Measurements from ENCODE around the gene CUX1.

Gene CUX1

DNA sequence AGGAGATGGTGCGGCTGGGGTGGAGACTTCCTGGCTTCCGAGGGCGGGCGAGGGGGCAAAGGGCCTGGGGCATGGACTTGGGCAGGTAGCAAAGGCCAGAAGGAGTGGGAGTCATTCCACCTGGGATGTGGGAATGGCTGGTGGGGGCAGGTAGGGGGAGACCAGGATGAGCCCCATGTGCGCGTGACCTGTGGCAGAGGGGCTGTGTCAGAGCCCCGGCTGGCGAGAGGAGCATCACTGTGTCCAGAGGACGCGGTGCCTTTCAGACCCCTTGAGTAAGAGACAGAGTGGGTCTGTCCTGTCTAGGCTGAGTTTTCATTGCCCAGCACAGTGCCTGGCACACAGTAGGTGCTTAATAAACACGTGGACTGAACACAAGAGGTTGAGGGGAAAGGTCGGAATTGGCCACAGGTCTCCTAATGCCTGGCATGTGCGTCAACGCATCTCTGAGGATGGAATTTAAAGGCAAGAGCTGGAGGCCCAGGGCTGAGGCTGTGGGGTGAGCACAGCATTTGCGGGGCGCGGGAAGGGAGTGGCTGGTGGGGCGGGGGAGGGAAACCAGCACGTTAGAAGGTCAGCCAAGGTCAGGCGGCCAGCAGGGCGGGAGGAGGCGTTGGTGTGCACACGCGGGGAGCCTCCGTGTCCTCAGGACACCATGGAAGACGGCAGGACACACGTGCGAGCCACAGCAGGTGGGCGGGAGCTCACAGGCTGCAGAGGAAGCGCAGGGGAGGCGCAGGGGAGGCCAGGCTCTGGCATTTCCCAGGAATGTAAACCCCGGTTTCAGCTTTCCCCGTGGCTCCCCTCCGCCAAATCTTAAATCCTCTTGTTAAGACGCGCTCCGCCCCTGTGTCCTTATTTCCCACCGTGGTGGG, 51.8 kb downstream of the CUX1 start:
- Mint-ChIP-seq H3K4me3 (no peak overlapping the region), H3K27ac (no peak overlapping the region), H3K9me3 (no peaks in the 10 kb centered on the region), H3K36me3 (no peaks in the 10 kb centered on the region), H3K4me1 (no peaks in the 10 kb centered on the region), H3K27me3 (no peaks in the 10 kb centered on the region)
- DNase-seq = no peak
- CTCF ChIA-PET = interaction anchor here (1.0 kb wide), 1 partner anchor 12 kb away, joined by 3 read pairs; no protein-coding TSS in a partner anchor

DNA sequence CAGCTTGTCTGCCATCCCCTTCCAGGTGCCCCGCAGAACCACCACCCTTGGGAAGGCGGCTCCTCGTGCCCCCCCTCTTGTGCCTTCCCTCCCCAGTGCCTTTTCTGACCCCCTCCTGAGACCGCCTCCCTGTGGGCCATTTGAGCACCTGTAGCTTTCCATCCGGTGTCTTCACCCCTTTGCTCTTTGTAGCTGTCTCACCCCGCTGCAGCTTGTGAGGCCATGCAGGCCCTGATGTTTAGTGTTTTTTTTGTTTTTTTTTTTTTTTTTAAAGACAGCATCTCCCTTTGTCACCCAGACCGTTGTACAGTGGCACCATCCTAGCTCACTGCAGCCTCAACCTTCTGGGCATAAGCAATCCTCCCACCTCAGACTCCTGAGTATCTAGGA, 52.5 kb downstream of the CUX1 start:
- Mint-ChIP-seq H3K4me3 (no peak overlapping the region), H3K27me3 (no peaks in the 10 kb centered on the region), H3K27ac (no peak overlapping the region), H3K4me1 (no peaks in the 10 kb centered on the region), H3K36me3 (no peaks in the 10 kb centered on the region), H3K9me3 (no peaks in the 10 kb centered on the region)
- DNase-seq = no peak
- CTCF ChIA-PET = interaction anchor here (1.0 kb wide), 1 partner anchor 12 kb away, joined by 3 read pairs; no protein-coding TSS in a partner anchor

DNA sequence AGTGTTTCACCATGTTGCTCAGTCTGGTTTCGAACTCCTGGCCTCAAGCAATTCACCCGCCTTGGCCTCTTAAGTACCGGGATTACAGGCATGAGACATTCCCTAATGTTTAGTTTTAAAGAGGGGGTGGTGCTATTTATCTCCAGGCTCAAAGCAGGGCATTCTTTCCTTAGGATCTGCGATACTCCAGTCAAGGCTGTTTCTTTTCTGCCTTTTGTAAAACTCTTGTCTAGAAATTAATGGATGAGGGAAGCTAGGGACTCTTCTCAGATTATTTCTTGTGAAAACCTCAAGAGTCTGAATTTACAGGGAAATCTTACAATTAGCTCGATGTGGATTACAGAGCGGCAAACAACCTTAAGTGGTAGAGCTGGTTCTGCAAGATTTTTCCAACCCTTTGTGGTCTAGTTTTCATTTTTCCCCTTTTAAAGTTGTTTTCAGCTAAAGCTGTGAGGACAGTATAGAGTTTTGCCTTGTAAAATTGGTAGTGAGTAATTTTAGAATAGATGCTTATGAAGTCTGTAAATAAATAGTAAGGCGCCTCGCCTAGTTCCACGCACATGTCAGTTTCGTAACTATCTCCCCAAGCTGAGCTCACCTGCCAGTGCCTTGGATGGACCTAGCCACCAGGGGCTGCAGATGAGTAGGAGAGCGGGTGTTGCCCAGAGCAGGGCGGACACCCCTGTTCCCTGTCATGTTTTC, 53.1 kb downstream of the CUX1 start:
- H3K4me1 Mint-ChIP-seq = no peaks in the 10 kb centered on the region
- H3K9me3 Mint-ChIP-seq = no peaks in the 10 kb centered on the region
- H3K4me3 Mint-ChIP-seq = no peak overlapping the region
- no peaks in the 10 kb centered on the region for H3K36me3 Mint-ChIP-seq
- no peak for DNase-seq
- H3K27me3 Mint-ChIP-seq = no peaks in the 10 kb centered on the region
- CTCF ChIA-PET = no interaction called here
- no peak overlapping the region for H3K27ac Mint-ChIP-seq

GRCh38 chr7:101871351-101871750, 53.9 kb downstream of the CUX1 start:
- Mint-ChIP-seq H3K4me1 (no peaks in the 10 kb centered on the region), H3K27me3 (no peaks in the 10 kb centered on the region), H3K36me3 (no peaks in the 10 kb centered on the region), H3K9me3 (no peaks in the 10 kb centered on the region), H3K27ac (no peak overlapping the region), H3K4me3 (no peak overlapping the region)
- DNase-seq = no peak
- CTCF ChIA-PET = no interaction called here

GRCh38 chr7:101874028-101874427, 56.6 kb downstream of the CUX1 start:
- no peaks in the 10 kb centered on the region for H3K9me3 Mint-ChIP-seq

DNA sequence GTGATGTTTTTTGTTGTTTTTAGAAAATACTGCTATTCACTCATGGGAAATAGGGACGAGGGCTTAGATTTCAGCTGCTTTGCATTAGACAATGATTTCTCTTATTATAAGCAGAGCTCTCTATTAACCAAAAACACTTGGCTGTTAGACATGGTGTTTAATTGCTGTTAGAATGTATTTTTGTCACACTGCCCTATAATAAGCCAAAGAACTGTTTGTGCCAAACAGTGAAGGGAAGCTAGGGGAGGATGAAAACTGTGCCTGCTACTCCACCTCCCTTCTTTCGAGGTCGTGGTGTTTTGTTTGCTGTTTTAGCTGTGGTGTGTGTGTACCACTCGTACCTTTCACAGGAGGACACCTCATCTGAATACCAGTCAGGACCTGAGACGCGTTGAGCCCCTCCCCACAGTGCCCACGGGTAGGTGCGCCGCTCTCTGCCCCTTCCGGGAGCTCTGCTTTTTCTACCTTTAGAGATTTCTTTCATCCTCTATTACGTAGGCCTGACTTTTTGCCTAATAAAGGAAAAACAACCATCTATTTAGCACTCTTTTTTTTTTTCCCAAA, 57.9 kb downstream of the CUX1 start:
- H3K9me3 Mint-ChIP-seq = no peaks in the 10 kb centered on the region
- H3K4me1 Mint-ChIP-seq = peaks cover 4% of the 10 kb centered on the region
- H3K27ac Mint-ChIP-seq = no peak overlapping the region
- DNase-seq = no peak
- no peak overlapping the region for H3K4me3 Mint-ChIP-seq
- CTCF ChIA-PET = interaction anchor here (0.8 kb wide), 1 partner anchor 12 kb away, joined by 3 read pairs; no protein-coding TSS in a partner anchor
- H3K36me3 Mint-ChIP-seq = no peaks in the 10 kb centered on the region
- no peaks in the 10 kb centered on the region for H3K27me3 Mint-ChIP-seq

More at GRCh38 chr7:101874028-101874427, 56.6 kb downstream of the CUX1 start:
- H3K4me1 Mint-ChIP-seq = no peaks in the 10 kb centered on the region
- no peak overlapping the region for H3K27ac Mint-ChIP-seq
- no peaks in the 10 kb centered on the region for H3K36me3 Mint-ChIP-seq
- CTCF ChIA-PET = no interaction called here
- no peak for DNase-seq
- H3K4me3 Mint-ChIP-seq = no peak overlapping the region
- no peaks in the 10 kb centered on the region for H3K27me3 Mint-ChIP-seq

- no peak for DNase-seq
- CTCF ChIA-PET = no interaction called here
Measured at GRCh38 chr7:101877882-101878591, 60.6 kb downstream of the CUX1 start.

GRCh38 chr7:101878938-101879337, 61.5 kb downstream of the CUX1 start:
- Mint-ChIP-seq H3K9me3 (no peaks in the 10 kb centered on the region), H3K4me1 (peaks cover 17% of the 10 kb centered on the region), H3K27ac (no peak overlapping the region), H3K27me3 (no peaks in the 10 kb centered on the region), H3K36me3 (no peaks in the 10 kb centered on the region), H3K4me3 (no peak overlapping the region)
- DNase-seq = no peak
- CTCF ChIA-PET = no interaction called here

More at GRCh38 chr7:101877882-101878591, 60.6 kb downstream of the CUX1 start:
- Mint-ChIP-seq H3K36me3 (no peaks in the 10 kb centered on the region), H3K9me3 (no peaks in the 10 kb centered on the region), H3K27ac (no peak overlapping the region), H3K4me1 (peaks cover 16% of the 10 kb centered on the region), H3K27me3 (no peaks in the 10 kb centered on the region), H3K4me3 (no peak overlapping the region)

GRCh38 chr7:101879565-101879964, 62.1 kb downstream of the CUX1 start:
- Mint-ChIP-seq H3K9me3 (no peaks in the 10 kb centered on the region), H3K27ac (no peak overlapping the region), H3K36me3 (peaks cover 1% of the 10 kb centered on the region), H3K4me1 (peaks cover 23% of the 10 kb centered on the region), H3K4me3 (no peak overlapping the region), H3K27me3 (no peaks in the 10 kb centered on the region)
- no peak for DNase-seq
- CTCF ChIA-PET = no interaction called here

DNA sequence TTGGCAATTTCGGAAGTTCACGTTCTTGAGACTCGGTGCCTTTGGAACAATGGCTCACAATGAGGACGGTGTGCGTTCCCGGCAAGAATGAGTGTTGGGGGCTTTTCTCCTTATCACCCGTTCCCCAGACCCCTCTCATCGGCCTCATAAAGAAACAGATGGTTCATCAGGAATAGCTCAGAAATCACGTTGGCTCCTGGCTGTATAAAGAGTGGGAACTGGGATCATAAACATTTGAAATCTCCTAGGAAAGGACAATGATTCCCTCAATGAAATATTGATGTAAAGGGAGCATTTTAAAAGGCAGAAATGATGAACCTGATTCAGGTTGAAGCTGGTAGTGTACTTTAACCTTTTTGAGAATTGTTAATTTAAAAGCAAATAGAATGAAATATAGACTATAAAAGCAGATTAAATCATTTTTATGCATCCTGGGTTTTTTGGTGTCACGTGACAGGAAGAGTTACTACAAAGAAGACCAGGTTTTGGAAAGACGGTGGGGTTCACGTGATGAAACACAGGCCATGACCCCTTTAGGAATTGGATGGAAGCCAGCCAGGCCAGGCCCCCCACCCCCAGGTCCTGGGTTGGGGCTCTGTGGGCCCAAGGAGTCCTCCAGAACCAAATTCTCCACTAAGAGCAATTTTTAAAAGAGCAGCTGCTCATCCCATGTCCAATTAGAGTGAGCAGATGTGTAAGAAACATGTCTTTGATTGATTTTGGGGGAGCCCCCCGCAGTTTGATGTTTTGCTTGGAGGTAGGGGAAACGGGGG, 63.0 kb downstream of the CUX1 start:
- H3K9me3 Mint-ChIP-seq = no peaks in the 10 kb centered on the region
- H3K27me3 Mint-ChIP-seq = no peaks in the 10 kb centered on the region
- no peak for DNase-seq
- CTCF ChIA-PET = no interaction called here
- peaks cover 1% of the 10 kb centered on the region for H3K36me3 Mint-ChIP-seq
- no peak overlapping the region for H3K4me3 Mint-ChIP-seq
- H3K4me1 Mint-ChIP-seq = peaks cover 33% of the 10 kb centered on the region
- H3K27ac Mint-ChIP-seq = no peak overlapping the region

DNA sequence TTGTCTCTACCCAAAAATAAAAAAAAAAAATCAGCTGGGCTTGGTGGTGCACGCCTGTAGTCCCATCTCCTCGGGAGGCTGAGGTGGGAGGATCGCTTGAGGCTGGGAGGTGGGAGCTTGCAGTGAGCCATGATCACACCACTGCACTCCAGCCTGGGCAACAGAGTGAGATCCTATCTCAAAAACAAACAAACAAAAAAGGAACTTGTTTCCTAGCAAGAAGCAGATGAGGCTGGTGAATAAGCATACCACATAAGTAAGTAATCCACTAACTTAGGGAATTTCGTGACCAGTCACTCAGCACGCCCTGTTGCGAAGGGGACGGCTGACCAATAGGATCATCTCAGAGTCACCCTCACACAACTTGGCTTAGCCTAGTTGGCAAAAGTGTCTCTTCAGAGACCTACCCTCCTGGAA, 64.6 kb downstream of the CUX1 start:
- H3K36me3 Mint-ChIP-seq = peaks cover 1% of the 10 kb centered on the region
- no peak overlapping the region for H3K4me3 Mint-ChIP-seq
- CTCF ChIA-PET = no interaction called here
- no peaks in the 10 kb centered on the region for H3K9me3 Mint-ChIP-seq
- peaks cover 40% of the 10 kb centered on the region for H3K4me1 Mint-ChIP-seq
- H3K27me3 Mint-ChIP-seq = no peaks in the 10 kb centered on the region
- H3K27ac Mint-ChIP-seq = no peak overlapping the region
- no peak for DNase-seq

DNA sequence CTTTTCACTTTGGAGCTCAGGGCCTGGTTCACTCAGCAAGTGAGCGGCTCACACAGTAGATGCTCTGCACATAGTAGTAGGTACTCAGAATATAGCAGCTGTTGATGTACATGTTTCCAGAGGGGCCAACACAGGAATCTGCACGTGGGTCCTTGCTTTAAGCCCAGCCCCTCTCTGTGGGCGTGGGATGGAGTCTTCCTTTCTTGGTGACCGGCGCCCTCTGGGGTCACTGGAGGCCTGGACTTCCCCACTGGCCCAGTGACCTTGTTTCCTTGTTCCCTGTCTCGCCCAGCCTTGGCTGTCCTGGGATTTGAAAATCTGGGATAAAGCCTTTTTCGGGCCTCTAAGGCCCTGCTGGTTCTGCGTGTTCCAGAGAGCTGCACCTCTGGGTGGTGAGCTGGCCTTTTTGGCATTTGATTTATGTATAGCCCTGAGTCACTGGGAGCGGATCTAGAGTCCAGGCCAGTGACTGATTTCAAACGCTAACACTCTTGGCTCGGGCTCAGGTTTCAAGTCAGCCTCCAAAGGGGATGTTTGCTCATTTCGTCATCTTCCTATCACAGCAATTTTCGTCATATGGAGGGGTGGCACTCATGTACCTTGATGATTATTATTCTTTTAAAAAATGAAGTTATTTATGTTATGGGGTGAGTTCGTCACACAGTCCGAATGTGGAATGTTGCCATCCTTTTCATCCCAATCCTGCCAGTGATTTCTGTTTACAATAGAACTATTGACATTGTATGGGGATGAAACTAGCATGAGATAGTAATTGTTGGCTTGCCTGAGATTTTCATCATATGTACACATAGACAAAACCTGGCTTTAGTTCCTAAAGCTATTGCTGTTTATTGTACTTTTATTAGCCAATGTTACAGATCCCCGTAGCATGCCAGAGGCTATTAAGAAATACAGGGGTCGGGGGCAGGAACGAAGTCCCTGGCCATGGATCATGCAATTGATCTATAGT, 65.5 kb downstream of the CUX1 start:
- no peak overlapping the region for H3K4me3 Mint-ChIP-seq
- H3K27ac Mint-ChIP-seq = no peak overlapping the region
- H3K27me3 Mint-ChIP-seq = no peaks in the 10 kb centered on the region
- peaks cover 1% of the 10 kb centered on the region for H3K36me3 Mint-ChIP-seq
- no peak for DNase-seq
- CTCF ChIA-PET = no interaction called here
- peaks cover 40% of the 10 kb centered on the region for H3K4me1 Mint-ChIP-seq
- H3K9me3 Mint-ChIP-seq = no peaks in the 10 kb centered on the region

Data from activated naive CD4-positive, alpha-beta T cell treated with anti-CD3 and anti-CD28 coated beads, Interleukin-2, amount 10 ng/mL, durations not matched to agents 7 days and 5 days (primary cell).